HCT116 (cell line): ENCODE results near the gene ACSM3. TPM values are rescaled to one million over a fixed set of nuclear protein-coding genes. Genes with fewer than 3 reads are reported as not detected.
A peak's percentile ranks its signal among the peaks of the same experiment; 100 is the strongest.
"Not testable (repeated sequence)": the region's sequence is repeated elsewhere in the genome, so short reads cannot be mapped to it uniquely, and the experiment has no call there.

Source experiments
- ATAC-seq: fragments of 200-7000 bp; cut with Tn5 transposase; 2 replicates; pipeline ENCODE4 v1.9.1; 2020; ENCODE audit warnings: mild to moderate bottlenecking, moderate library complexity
- BruUV-seq: library from RNA; stranded (reverse); fragments of 400-500 nt; replicated peaks from 2 replicates; lab custom pipeline; 2021; lab: Mats Ljungman, UMichigan
- CTCF ChIA-PET: fragments of 300-600 bp; sonication (Branson Sonifier 250); formaldehyde crosslinking; loops from one replicate; lab custom pipeline; 2021; ENCODE audit warnings: antibody characterized with exemption; lab: Charles Lee
- POLR2A ChIA-PET: fragments of 300-600, 350-600 bp; sonication (Branson Sonifier 250); formaldehyde crosslinking; loops from one replicate; lab custom pipeline; 2021; ENCODE audit warnings: antibody characterized with exemption; lab: Charles Lee
- RAD21 ChIA-PET, 2 experiments: fragments of 300-600 bp; sonication (Branson Sonifier 250); formaldehyde crosslinking; loops; one replicate each; lab custom pipeline; 2023; ENCODE audit warnings: low total read pairs in 2 of 2; ENCODE audit not compliant: uncharacterized antibody in 2 of 2, unreplicated experiment in 2 of 2, low non-redundant PET in 1 of 2; lab: Charles Lee
- DNase-seq: peaks from one replicate; pipeline ENCODE4 v3.0.0-alpha.2; 2010; ENCODE audit warnings: low read depth, low spot score
- H2AFZ ChIP-seq: fragments of 200-600 bp; shearing (Covaris generic), sonication (generic); 2 replicates; pipeline ENCODE4 v1.6.1; 2017; ENCODE audit warnings: low read depth, mixed run types, mixed read lengths, antibody characterized with exemption, low read length; ENCODE audit not compliant: poor library complexity, severe bottlenecking
- H3K27ac ChIP-seq: 2 replicates; pipeline ENCODE4 v1.5.1; 2012; ENCODE audit warnings: low read depth, low read length
- H3K27me3 ChIP-seq: fragments of 200-600 bp; sonication (generic); 2 replicates; pipeline ENCODE4 v1.6.1; 2016; ENCODE audit warnings: mixed run types, low read length, mixed read lengths; ENCODE audit not compliant: insufficient read depth
- H3K36me3 ChIP-seq, 2 experiments: fragments of 200-500 bp in 1 of 2; fragments of 200-600 bp in 1 of 2; sonication (Bioruptor generic) in 1 of 2; sonication (generic) in 1 of 2; 2 replicates each; pipeline versions ENCODE4 v1.5.1 to v1.6.1; 2014 to 2016; ENCODE audit warnings: low read length in 2 of 2, inconsistent platforms in 1 of 2, mixed read lengths in 1 of 2, mixed run types in 1 of 2; ENCODE audit not compliant: insufficient read depth in 2 of 2, control insufficient read depth in 1 of 2
- H3K4me1 ChIP-seq, 2 experiments: fragments of 200-600 bp in 1 of 2; sonication (generic) in 1 of 2; 2 replicates each; pipeline versions ENCODE4 v1.5.1 to v1.6.1; 2012 to 2017; ENCODE audit warnings: low read length in 2 of 2, inconsistent platforms in 1 of 2, mild to moderate bottlenecking in 1 of 2, mixed read lengths in 1 of 2, mixed run types in 1 of 2, moderate library complexity in 1 of 2; ENCODE audit not compliant: insufficient read depth in 2 of 2, control insufficient read depth in 1 of 2
- H3K4me2 ChIP-seq: fragments of 200-600 bp; sonication (generic); 2 replicates; pipeline ENCODE4 v1.6.1; 2017; ENCODE audit warnings: mixed run types, low read length, mixed read lengths
- H3K4me3 ChIP-seq, 2 experiments: fragments of 200-600 bp in 1 of 2; sonication (generic) in 1 of 2; replicated peaks in 1 of 2; 2 replicates each; pipeline ENCODE4 v1.5.1; 2011 to 2016; ENCODE audit warnings: low read length in 2 of 2, control low read depth in 1 of 2, low read depth in 1 of 2, mild to moderate bottlenecking in 1 of 2, mixed read lengths in 1 of 2, mixed run types in 1 of 2
- H3K79me2 ChIP-seq: fragments of 200-600 bp; sonication (generic); 2 replicates; pipeline ENCODE4 v1.6.1; 2017; ENCODE audit warnings: mild to moderate bottlenecking, mixed run types, low read length, moderate library complexity, mixed read lengths; ENCODE audit not compliant: insufficient read depth
- H3K9ac ChIP-seq: fragments of 200-600 bp; sonication (generic); 2 replicates; pipeline ENCODE4 v1.6.1; 2016; ENCODE audit warnings: low read length, mixed read lengths
- H3K9me2 ChIP-seq: fragments of 200-600 bp; sonication (generic), shearing (Covaris generic); 2 replicates; pipeline ENCODE4 v1.6.1; 2017; ENCODE audit warnings: mixed run types, mild to moderate bottlenecking, moderate library complexity; ENCODE audit not compliant: insufficient read depth
- H3K9me3 ChIP-seq, 2 experiments: fragments of 200-500 bp in 1 of 2; fragments of 200-600 bp in 1 of 2; sonication (Bioruptor generic) in 1 of 2; sonication (generic) in 1 of 2; 2 replicates each; pipeline ENCODE4 v1.6.1; 2014 to 2017; ENCODE audit warnings: low read length in 2 of 2, mixed read lengths in 2 of 2, inconsistent platforms in 1 of 2, low read depth in 1 of 2, mild to moderate bottlenecking in 1 of 2, mixed run types in 1 of 2, moderate library complexity in 1 of 2; ENCODE audit not compliant: control insufficient read depth in 1 of 2, insufficient read depth in 1 of 2
- H4K20me1 ChIP-seq: fragments of 200-600 bp; sonication (generic), shearing (Covaris generic); 2 replicates; pipeline ENCODE4 v1.6.1; 2017; ENCODE audit warnings: mixed run types, mild to moderate bottlenecking, moderate library complexity; ENCODE audit not compliant: insufficient read depth
- CBX3 ChIP-seq: IDR thresholded peaks from 2 replicates; pipeline ENCODE4 v1.6.1; 2012; ENCODE audit warnings: low read depth
- CEBPB ChIP-seq: IDR thresholded peaks from 2 replicates; pipeline ENCODE4 v1.6.1; 2012; ENCODE audit warnings: low read depth
- ELF1 ChIP-seq: IDR thresholded peaks from 2 replicates; pipeline ENCODE4 v1.6.1; 2012; ENCODE audit warnings: low read depth, borderline replicate concordance
- FOSL1 ChIP-seq: IDR thresholded peaks from 2 replicates; pipeline ENCODE4 v1.6.1; 2012; ENCODE audit warnings: low read depth
- JUND ChIP-seq: IDR thresholded peaks from 2 replicates; pipeline ENCODE4 v1.6.1; 2012
- POLR2A ChIP-seq: IDR thresholded peaks from 2 replicates; pipeline ENCODE4 v1.7.0; 2011; ENCODE audit warnings: borderline replicate concordance; ENCODE audit not compliant: insufficient read depth, insufficient read length; ENCODE audit errors: extremely low read depth
- POLR2AphosphoS5 ChIP-seq: IDR thresholded peaks from 2 replicates; pipeline ENCODE4 v1.6.1; 2011; ENCODE audit warnings: mild to moderate bottlenecking, low read depth, low read length, moderate library complexity
- RAD21 ChIP-seq: IDR thresholded peaks from 2 replicates; pipeline ENCODE4 v1.6.1; 2012; ENCODE audit warnings: low read depth, mild to moderate bottlenecking
- SP1 ChIP-seq: IDR thresholded peaks from 2 replicates; pipeline ENCODE4 v1.6.1; 2012; ENCODE audit warnings: low read depth
- TCF7L2 ChIP-seq: IDR thresholded peaks from 2 replicates; pipeline ENCODE4 v1.7.0; 2011; ENCODE audit warnings: borderline replicate concordance, inconsistent platforms; ENCODE audit not compliant: insufficient read depth, insufficient read length; ENCODE audit errors: extremely low read depth
- YY1 ChIP-seq: IDR thresholded peaks from 2 replicates; pipeline ENCODE4 v1.6.1; 2011; ENCODE audit warnings: low read length, low read depth, moderate library complexity, mild to moderate bottlenecking; ENCODE audit not compliant: insufficient replicate concordance; ENCODE audit errors: extremely low read depth
- ZFX ChIP-seq: fragments of 450-650 bp; IDR thresholded peaks from 2 replicates; pipeline ENCODE4 v1.6.1; 2017
- ZNF274 ChIP-seq: fragments of 200-500 bp; sonication (Bioruptor generic); IDR thresholded peaks from 2 replicates; pipeline ENCODE4 v1.6.1; 2014; ENCODE audit warnings: mild to moderate bottlenecking, low read depth, low read length, inconsistent platforms
- intact Hi-C: fragments of 100-400 bp; cut with micrococcal nuclease; formaldehyde crosslinking; loops from 2 replicates; pipeline ENCODE4 v1.10.0; 2022
- total RNA-seq: library from RNA; stranded (reverse); gene quantifications from one replicate; pipeline ENCODE4 v1.2.1, GENCODE V29; 2021; ENCODE audit not compliant: unreplicated experiment
- TF ChIP-seq, protein P1 (sequence below): IDR thresholded peaks from 2 replicates; pipeline ENCODE4 v1.6.1; 2012
- TF ChIP-seq, protein P2 (sequence below), 3 experiments: fragments of 200-600 bp in 1 of 3; sonication (generic) in 1 of 3; IDR thresholded peaks in 2 of 3; conservative IDR thresholded peaks in 1 of 3; 2 replicates each; pipeline ENCODE4 v1.5.1; 2012 to 2017; ENCODE audit warnings: low read depth in 2 of 3, low read length in 2 of 3, antibody characterized with exemption in 1 of 3, borderline replicate concordance in 1 of 3, control low read depth in 1 of 3, mild to moderate bottlenecking in 1 of 3, mixed read lengths in 1 of 3, mixed run types in 1 of 3, moderate library complexity in 1 of 3; ENCODE audit not compliant: insufficient read depth in 1 of 3

The ACSM3 gene
- total RNA-seq, 1 experiment from 2014 or later: 15.0 TPM

DNA sequence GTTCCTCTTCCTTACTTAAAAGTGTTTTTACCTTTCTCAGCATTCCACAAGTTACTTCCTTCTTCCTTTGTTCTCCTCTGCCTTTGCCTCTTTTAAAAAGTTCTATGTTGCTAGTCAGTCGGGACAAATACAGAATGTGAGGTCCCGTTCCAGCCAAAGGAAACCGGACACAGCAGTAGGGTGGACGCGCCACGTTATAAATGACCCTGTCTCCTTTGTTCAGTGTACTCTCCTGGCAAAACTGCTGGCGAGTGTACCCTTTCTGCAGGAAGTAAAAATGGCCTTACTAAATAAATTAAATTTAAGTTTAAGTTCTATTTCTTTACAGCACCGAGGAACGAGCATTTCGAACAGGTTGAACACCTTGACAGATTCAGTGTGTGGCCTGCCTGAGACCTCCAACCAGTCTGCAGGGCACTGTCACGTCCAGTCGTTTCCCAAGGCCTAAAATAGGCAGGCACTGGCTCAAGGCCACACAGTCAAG, 41.9 kb downstream of the ACSM3 start:
- Histone ChIP-seq H3K79me2 (peaks cover 25% of the 10 kb centered on the region), H3K4me2 (peak overlapping the region; percentile 81), H3K4me3 (peak overlapping the region; percentile 92 to 95), H3K4me1 (peaks cover 8 to 16% of the 10 kb centered on the region in 2 experiments), H3K27ac (peak overlapping the region; percentile 90), H3K9ac (peak overlapping the region; percentile 77)
- H3K27me3 ChIP-seq, H3K9me3 ChIP-seq, H3K9me2 ChIP-seq, H3K36me3 ChIP-seq, CTCF ChIA-PET, DNase-seq, RAD21 ChIA-PET, H2AFZ ChIP-seq, H4K20me1 ChIP-seq: not testable (repeated sequence)
- intact Hi-C loops: loop anchor here (1.0 to 5.0 kb wide), 2 partner anchors 277 to 495 kb away; no protein-coding TSS in a partner anchor
- POLR2A ChIA-PET: interaction anchor here (1.4 kb wide), 1 partner anchor 14 kb away, joined by 3 read pairs; no protein-coding TSS in a partner anchor
- peak; percentile 78; the same call in 1 of the 2 replicates for TF ChIP-seq ZFX
- peak; percentile 10 for ATAC-seq
- TSS peak; percentile 80 for BruUV-seq

DNA sequence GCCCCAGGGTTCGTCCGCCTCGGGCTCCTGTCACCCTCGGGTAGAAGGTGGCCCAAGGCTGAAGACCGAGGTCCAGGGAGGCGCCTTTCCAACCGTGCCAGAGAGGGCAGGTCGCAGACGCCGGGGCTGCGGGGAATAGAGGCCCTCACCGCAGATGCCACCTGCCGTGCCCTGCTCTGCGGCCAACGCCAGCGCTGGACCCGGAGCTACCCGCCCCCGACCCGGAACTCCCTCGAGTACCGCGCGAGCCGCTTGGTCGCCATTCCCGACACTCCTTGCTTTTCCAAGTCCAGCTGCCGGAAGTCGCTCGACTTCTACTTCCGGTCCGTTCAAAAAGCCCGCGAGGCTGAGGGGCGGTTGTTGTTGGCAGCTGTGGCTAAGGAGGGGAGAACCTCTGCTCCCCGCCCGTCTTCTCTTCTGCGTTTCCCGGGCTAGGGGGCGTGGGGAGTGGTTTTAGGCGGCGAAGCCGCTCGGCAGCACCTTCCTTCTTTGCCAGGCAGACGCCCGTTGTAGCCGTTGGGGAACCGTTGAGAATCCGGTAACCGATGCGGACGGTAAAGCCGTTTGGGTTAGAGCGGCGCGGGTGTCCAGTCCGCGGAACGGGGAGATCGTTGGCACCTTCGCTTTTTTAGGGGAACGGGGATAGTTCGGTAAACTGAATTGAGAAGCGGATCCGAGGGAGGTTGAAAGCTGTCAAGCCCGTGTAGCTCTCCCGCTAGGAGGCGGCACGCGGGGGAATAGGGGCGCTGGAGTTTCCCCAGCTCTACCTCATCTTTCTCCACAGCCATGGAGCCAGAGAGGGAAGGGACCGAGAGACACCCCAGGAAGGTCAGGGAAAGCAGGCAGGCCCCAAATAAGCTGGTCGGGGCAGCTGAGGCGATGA, 42.6 kb downstream of the ACSM3 start, which contains the start of the genes ERI2 and REXO5:
ERI2 (minus strand) TSS at position 305 of the 883 bp plus-strand sequence; CDS start at position 263, 42 bp downstream.
REXO5 (plus strand) TSS at position 360 of the 883 bp plus-strand sequence; CDS start at position 787, 427 bp downstream.
- RAD21 ChIA-PET: interaction anchor here (0.6 to 1.7 kb wide), 2 partner anchors 84 to 296 kb away, joined by 3 to 4 read pairs; no protein-coding TSS in a partner anchor
- H2AFZ ChIP-seq: peak within 1 kb of the TSS; percentile 10
- CTCF ChIA-PET: interaction anchor here (0.6 to 1.1 kb wide), 5 partner anchors 10 to 382 kb away, joined by 3 to 4 read pairs (median 3); no protein-coding TSS in a partner anchor
- peak within 1 kb of the TSS; percentile 81 for H3K4me2 ChIP-seq
- H3K79me2 ChIP-seq: peaks cover 25% of the 10 kb centered on the region
- DNase-seq (peak; percentile 91), ATAC-seq (peak; percentile 84)
- peak within 1 kb of the TSS; percentile 77 for H3K9ac ChIP-seq
- BruUV-seq: TSS peak; percentile 91
- no peaks in the 10 kb centered on the region for H4K20me1 ChIP-seq
- POLR2A ChIA-PET: interaction anchor here (0.6 to 1.4 kb wide), 3 partner anchors 14 to 1427 kb away, joined by 3 to 4 read pairs (median 3); no protein-coding TSS in a partner anchor
- peak within 1 kb of the TSS; percentile 92 to 95 for H3K4me3 ChIP-seq
- no peaks in the 10 kb centered on the region for H3K36me3 ChIP-seq
- H3K27ac ChIP-seq: peak within 1 kb of the TSS; percentile 90
- H3K4me1 ChIP-seq: peaks cover 8 to 16% of the 10 kb centered on the region in 2 experiments
- no peaks in the 10 kb centered on the region for H3K9me3 ChIP-seq
- no peaks in the 10 kb centered on the region for H3K27me3 ChIP-seq
- H3K9me2 ChIP-seq: no peaks in the 10 kb centered on the region
- intact Hi-C loops: loop anchor here (1.0 to 5.0 kb wide), 2 partner anchors 276 to 494 kb away; no protein-coding TSS in a partner anchor
- TF ChIP-seq POLR2A (peak; percentile 95), YY1 (peak; percentile 92), CEBPB (no peak), ZNF274 (no peak), RAD21 (no peak), TCF7L2 (peak; percentile 78), JUND (no peak), CBX3 (no peak), FOSL1 (no peak), POLR2AphosphoS5 (peak; percentile 90), SP1 (peak; percentile 60; the same call in 1 of the 2 replicates), ZFX (peak; percentile 58), ELF1 (peak; percentile 75)
- TF ChIP-seq, protein P1, sequence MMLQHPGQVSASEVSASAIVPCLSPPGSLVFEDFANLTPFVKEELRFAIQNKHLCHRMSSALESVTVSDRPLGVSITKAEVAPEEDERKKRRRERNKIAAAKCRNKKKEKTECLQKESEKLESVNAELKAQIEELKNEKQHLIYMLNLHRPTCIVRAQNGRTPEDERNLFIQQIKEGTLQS: no peak
- TF ChIP-seq, protein P2, sequence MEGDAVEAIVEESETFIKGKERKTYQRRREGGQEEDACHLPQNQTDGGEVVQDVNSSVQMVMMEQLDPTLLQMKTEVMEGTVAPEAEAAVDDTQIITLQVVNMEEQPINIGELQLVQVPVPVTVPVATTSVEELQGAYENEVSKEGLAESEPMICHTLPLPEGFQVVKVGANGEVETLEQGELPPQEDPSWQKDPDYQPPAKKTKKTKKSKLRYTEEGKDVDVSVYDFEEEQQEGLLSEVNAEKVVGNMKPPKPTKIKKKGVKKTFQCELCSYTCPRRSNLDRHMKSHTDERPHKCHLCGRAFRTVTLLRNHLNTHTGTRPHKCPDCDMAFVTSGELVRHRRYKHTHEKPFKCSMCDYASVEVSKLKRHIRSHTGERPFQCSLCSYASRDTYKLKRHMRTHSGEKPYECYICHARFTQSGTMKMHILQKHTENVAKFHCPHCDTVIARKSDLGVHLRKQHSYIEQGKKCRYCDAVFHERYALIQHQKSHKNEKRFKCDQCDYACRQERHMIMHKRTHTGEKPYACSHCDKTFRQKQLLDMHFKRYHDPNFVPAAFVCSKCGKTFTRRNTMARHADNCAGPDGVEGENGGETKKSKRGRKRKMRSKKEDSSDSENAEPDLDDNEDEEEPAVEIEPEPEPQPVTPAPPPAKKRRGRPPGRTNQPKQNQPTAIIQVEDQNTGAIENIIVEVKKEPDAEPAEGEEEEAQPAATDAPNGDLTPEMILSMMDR (IDR thresholded peaks at IDR 0.05 in 2 of 3, conservative IDR thresholded peaks at IDR 0.05 in 1 of 3; ENCODE audit: borderline replicate concordance in 1 of 3, insufficient read depth in 1 of 3, low read depth in 2 of 3, low read length in 2 of 3): peak; percentile 32 to 45 (median 44); a peak in 5 of 6 replicates
